HG03175 (cell line): ENCODE measurements around the gene MPV17L2.

Experiments used
- ATAC-seq: cut with Tn5 transposase; IDR thresholded peaks from one replicate; pipeline ENCODE4 v1.9.1; 2021; ENCODE audit warnings: mild to moderate bottlenecking, moderate library complexity; ENCODE audit not compliant: unreplicated experiment

Gene MPV17L2

DNA sequence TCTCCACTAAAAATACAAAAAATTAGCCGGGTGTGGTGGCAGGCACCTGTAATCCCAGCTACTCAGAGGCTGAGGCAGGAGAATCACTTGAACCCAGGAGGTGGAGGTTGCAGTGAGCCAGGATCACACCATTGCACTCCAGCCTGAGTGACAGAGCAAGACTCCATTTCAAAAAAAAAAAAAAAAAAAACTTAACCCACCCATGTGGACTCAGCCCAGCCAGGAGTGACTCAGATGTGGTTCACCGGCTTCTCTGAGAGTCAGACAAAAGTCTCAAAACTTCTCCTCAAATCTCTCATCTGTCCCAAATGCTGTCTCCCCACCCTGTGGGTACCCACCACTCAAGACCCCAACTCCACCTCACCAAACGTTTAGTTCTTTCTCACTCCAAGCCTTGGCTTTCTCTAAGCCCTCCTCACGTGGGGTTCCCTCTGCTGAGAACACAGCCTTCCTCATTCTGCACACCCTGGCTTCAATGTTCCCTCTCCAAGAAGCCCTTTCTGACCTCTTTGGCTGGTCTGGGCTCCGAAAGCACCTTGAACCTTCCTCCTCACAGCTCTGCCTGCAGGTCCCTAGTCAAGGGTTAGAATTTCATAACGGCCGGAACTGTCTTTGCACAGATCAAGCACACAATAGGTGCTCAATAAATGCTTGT lies 21.9 kb downstream of the MPV17L2 start:
- no peak for ATAC-seq

DNA sequence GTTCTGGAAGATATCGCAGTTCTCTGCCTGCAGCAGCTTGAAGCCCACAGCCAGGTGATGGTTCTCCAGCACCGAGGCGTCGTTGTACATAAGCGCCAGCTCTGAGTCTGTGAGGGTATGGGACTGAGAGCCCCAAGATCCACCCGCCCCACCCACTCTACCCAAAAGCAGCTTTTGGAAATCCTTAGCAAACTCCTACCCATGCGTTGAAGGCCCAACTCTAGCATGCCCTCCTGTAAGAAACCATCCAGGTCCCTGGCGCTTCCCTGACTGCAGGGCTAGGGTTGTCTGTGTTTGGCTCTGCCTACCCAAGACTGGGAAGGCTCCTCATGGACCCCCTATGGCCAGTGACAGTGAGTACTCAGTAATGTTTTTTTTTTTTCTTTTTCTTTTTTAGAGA lies 23.8 kb downstream of the MPV17L2 start:
- no peak for ATAC-seq

DNA sequence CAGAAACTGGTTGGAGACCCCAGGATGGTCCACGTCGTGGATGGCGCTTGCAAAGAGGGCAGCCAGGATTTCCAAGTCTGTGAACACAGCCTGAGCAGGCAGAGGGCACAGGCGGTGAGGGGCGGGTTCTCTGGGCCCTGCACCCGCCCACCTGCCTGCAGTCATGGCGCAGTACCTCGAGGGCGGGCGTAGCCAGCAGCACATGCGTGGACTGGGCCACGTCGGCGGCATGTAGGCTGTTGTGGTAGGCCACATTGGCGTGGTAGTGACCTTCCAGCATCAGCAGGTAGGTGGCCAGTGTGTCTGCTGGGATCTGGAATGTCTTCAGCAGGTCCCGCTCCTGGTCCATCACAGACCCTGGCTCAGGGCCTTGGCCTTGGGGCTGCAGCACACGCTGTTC lies 25.1 kb downstream of the MPV17L2 start:
- no peak for ATAC-seq

DNA sequence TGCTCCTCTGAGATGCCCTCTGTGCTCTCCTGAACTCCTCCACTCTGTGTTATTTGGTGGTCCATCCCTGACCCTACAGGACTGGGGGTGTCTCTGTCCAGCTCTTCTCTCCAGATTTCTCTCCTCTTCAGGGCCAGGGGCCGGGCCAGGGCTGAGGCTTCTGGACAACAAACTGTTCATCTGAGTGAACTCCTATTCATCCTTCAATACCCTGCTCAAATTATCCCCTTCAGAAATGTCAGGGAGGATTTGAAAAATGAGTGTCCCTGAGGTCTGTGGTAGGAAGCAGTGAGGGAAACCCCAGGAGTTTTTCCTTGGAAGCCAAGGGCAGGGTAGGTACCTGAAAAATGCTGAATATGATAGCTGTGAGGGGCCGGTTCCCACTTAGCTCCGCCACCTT lies 25.6 kb downstream of the MPV17L2 start:
- no peak for ATAC-seq

GRCh38 chr19:18219911-18220631 lies 27.1 kb downstream of the MPV17L2 start:
- ATAC-seq, result no peak

DNA sequence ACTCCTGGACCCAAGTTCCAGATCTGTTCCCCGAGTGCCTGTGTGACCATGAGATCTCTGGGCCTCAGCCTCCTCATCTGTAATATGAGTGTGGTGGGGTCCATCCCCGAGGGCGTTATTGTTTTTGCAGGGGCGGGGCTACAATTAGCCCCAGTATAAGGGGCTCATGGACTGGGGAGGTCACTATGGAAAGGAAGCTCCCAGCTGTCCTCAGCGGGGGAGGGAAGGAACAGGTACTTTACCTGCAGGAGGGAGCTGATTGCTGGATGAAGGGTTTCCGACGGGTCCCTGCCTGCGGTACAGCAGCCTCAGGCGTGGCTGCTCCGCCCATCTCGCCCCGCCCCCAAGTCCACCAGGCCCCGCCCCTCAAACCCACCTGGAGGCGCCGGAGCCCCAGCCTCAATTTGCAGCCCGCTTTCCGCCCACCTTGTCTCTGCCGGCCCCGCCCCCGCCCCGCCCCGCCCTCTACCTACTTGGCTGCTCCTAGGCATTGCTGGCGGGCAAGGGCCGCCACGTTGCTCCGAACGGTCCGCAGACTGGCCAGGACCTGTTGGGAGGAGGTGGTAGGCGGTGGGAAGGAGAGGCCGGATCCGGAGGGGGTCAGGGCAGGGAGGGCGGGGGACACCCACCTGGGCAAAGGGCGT lies 27.7 kb downstream of the MPV17L2 start:
- ATAC-seq, result no peak

DNA sequence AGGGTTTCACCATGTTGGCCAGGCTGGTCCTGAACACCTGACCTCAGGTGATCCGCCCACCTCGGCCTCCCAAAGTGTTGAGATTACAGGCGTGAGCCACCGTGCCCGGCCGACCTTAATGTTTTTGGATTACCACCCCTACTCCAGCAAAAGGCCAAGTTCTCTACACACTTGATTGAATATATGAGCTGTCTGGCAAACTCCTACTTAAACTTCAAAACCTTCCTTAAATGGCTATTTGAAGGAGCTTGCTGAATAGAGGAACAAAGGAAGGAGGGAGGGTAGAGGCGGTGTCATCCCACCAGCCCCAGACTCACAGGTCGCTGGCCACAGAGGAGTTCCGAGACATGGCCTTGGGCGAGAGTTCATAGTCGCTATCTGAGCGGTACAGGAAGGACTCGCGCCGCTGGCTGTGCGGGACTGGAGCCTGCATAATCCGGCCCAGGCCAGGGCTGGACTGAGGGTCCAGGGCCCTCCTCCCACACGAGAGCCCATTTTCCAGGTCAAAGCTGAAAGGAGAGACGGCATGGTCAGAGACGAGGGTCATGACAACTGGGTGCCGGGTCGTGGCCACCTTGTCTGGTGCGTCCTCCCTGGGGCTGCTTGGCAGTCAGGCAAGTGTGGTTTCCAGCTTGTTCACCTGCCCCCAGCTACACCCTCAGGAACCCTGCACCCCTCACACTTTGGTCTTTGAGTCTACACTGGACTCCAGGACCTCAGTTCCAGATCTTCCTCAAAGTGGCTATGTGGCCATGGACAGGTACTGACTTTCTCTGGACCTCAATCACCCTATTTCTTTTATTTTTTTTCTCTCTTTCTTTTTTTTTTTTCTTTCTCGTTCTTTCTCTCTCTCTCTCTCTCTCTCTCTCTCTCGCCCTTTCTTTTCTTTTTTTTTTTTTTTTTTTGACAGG lies 29.1 kb downstream of the MPV17L2 start:
- ATAC-seq, result no peak

DNA sequence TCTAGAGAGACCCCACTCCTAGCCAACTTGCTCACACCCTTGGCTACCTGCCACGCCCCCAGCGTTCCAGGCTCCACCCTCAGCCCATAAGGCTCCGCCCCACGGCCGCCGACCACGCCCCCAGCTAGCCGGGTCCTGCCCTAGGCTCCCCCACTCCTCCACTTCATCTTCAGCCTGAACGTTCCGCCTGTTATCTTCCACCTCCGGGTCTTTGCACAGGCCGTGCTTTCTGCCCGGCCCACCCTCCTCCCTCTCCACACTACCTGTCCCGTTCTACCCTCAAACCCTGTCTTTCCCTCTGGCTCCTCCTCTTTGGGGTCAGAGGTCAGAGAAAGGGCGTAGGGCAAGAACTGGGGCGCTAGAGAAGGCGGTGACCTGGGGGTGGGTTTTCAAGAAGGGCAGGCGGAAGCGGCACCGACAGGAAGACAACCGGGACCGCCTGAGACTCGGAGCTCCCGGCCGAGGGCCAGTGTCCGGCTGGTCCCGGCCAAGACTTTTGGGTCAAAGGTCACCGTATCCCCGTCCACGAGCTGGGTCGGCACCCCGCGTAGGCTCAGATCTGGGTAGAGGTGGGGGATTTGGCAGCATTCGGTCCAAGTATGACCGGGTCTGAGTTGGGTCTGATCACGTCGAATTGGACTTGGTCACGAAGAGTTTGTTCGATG lies 31.0 kb downstream of the MPV17L2 start:
- ATAC-seq, result no peak

- peak; percentile 93 for ATAC-seq
Measured at GRCh38 chr19:18224525-18225354, 31.7 kb downstream of the MPV17L2 start.

GRCh38 chr19:18225355-18225701 lies 32.3 kb downstream of the MPV17L2 start:
- no peak for ATAC-seq

- no peak for ATAC-seq
Measured at GRCh38 chr19:18225702-18226468, 32.9 kb downstream of the MPV17L2 start, which contains the start of gene PDE4C. Gene PDE4C, minus strand, starts transcription at chr19:18226438. Its CDS starts 23 bp downstream, at chr19:18226415.

GRCh38 chr19:18226956-18227780 lies 34.1 kb downstream of the MPV17L2 start:
- ATAC-seq, result no peak

GRCh38 chr19:18227781-18228271 lies 34.8 kb downstream of the MPV17L2 start:
- no peak for ATAC-seq

DNA sequence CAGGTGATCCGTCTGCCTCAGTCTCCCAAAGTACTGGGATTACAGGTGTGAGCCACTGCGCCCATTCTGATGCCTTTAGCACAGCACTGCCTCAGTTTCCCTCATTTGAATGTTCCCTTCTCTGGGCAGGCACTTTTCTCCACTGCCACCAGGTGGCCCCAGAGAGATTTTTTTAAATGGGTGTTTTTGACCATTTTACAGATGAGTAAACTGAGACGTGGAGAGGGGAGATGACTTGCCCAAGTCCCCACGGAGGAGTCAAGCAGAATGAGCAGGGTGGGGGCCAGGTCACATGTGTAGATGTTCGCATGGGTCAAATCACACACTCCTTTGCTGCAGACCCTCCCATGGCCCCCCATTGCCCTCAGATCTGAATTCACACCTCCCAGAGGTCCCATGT lies 36.5 kb downstream of the MPV17L2 start:
- no peak for ATAC-seq

- no peak for ATAC-seq
Measured at GRCh38 chr19:18229915-18230314, 36.9 kb downstream of the MPV17L2 start.

- no peak for ATAC-seq
Measured at GRCh38 chr19:18230941-18231734, 38.1 kb downstream of the MPV17L2 start.

- ATAC-seq, result no peak
Measured at GRCh38 chr19:18231775-18232174, 38.8 kb downstream of the MPV17L2 start.
